OCI-LY1 (cell line): ENCODE measurements around the gene SMIM24.

Experiments used
- CTCF ChIP-seq: fragments of 200-600 bp; sonication (generic), shearing (Covaris generic); IDR thresholded peaks from 2 replicates; pipeline ENCODE4 v1.5.1; 2017; ENCODE audit warnings: mild to moderate bottlenecking, antibody characterized with exemption, low read length, moderate library complexity, mixed read lengths
- EZH2 ChIP-seq: fragments of 200-600 bp; sonication (generic), shearing (Covaris generic); IDR thresholded peaks from 2 replicates; pipeline ENCODE4 v1.8.0; 2017; ENCODE audit warnings: borderline replicate concordance, mixed run types, mild to moderate bottlenecking, antibody characterized with exemption, low read length, moderate library complexity, mixed read lengths

DNA sequence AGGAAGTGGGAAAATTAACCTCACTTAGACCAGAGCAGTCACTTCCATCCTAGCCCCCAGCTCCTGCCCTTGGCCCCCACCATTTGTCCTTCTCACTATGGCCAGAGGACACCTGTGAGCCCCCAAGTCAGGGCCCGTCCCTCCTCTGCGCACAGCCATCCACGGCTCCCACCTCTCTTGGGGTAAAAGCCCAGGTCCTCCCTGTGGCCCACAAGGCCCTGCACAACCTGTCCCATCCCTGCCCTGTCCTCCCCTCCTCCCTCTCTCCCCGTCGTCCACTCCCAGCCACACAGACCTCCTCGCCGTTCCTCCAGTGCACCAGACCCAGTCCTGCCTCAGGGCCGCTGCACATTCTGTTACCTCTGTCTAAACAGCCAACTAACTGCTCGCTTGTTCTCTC, 53.9 kb downstream of the SMIM24 start:
- TF ChIP-seq EZH2 (no peak), CTCF (no peak)
